ENCODE data around the gene IL21R.
"Not testable (repeated sequence)": the region's sequence is repeated elsewhere in the genome, so short reads cannot be mapped to it uniquely, and the experiment has no call there.

Gene IL21R

GRCh38 chr16:27447301-27447700 is 45.3 kb downstream of the IL21R start:
- DNase-seq, result no peak

- DNase-seq, result no peak
These were observed 46.8 kb downstream of the IL21R start for GRCh38 chr16:27448532-27449433.

- DNase-seq, result no peak
These were observed 47.6 kb downstream of the IL21R start for GRCh38 chr16:27449434-27450195.

GRCh38 chr16:27450196-27450549 is 48.2 kb downstream of the IL21R start:
- DNase-seq, result no peak

GRCh38 chr16:27452569-27453493 is 50.9 kb downstream of the IL21R start:
- no peak for DNase-seq

- DNase-seq, result no peak
These were observed 51.5 kb downstream of the IL21R start for GRCh38 chr16:27453494-27453825.

- DNase-seq, result no peak
These were observed 53.7 kb downstream of the IL21R start for GRCh38 chr16:27455700-27456099.

- not testable (repeated sequence) for DNase-seq
These were observed 55.6 kb downstream of the IL21R start for GRCh38 chr16:27457605-27457900.

GRCh38 chr16:27458258-27458657 is 56.3 kb downstream of the IL21R start:
- no peak for DNase-seq

GRCh38 chr16:27458987-27459688 is 57.2 kb downstream of the IL21R start:
- DNase-seq, result no peak

- DNase-seq, result no peak
These were observed 58.2 kb downstream of the IL21R start for GRCh38 chr16:27460213-27460612.

- DNase-seq, result no peak
These were observed 58.9 kb downstream of the IL21R start for GRCh38 chr16:27460663-27461482.

GRCh38 chr16:27461483-27462171 is 59.7 kb downstream of the IL21R start:
- peak; percentile 63 for DNase-seq

- DNase-seq, result no peak
These were observed 60.3 kb downstream of the IL21R start for GRCh38 chr16:27462200-27462845.

- no peak for DNase-seq
These were observed 61.1 kb downstream of the IL21R start for GRCh38 chr16:27462846-27463682.

GRCh38 chr16:27463741-27464591 is 62.0 kb downstream of the IL21R start:
- DNase-seq, result no peak

- DNase-seq, result no peak
These were observed 62.9 kb downstream of the IL21R start for GRCh38 chr16:27464626-27465482.

GRCh38 chr16:27465483-27465879 is 63.5 kb downstream of the IL21R start:
- DNase-seq, result no peak
